GM21526 (cell line): ENCODE measurements around the gene LSS.
"Not testable (repeated sequence)": the region's sequence is repeated elsewhere in the genome, so short reads cannot be mapped to it uniquely, and the experiment has no call there.

ENCODE experiments used
- ATAC-seq: cut with Tn5 transposase; IDR thresholded peaks from one replicate; pipeline ENCODE4 v1.9.1; 2021; ENCODE audit warnings: moderate library complexity; ENCODE audit not compliant: unreplicated experiment, low FRiP score

Gene LSS

GRCh38 chr21:46142582-46143473 lies 85.7 kb downstream of the LSS start:
- ATAC-seq: no peak

- no peak for ATAC-seq
Measured at GRCh38 chr21:46141767-46142581, 86.6 kb downstream of the LSS start.

GRCh38 chr21:46140352-46141003 lies 88.1 kb downstream of the LSS start:
- ATAC-seq: not testable (repeated sequence)

- ATAC-seq: no peak
Measured at GRCh38 chr21:46139686-46140085, 88.9 kb downstream of the LSS start.

GRCh38 chr21:46138383-46138970 lies 90.1 kb downstream of the LSS start:
- no peak for ATAC-seq
